Kidney epithelial cell (primary cell): Measurements from ENCODE around the gene F2. TPM values are rescaled to one million over a fixed set of nuclear protein-coding genes. Genes with fewer than 3 reads are reported as not detected.

ENCODE experiments used
- DNase-seq: peaks from one replicate; pipeline ENCODE4 v3.0.0-alpha.2; 2010; ENCODE audit warnings: low read depth
- H3K27me3 ChIP-seq: 2 replicates; pipeline ENCODE4 v1.6.0; 2011; ENCODE audit warnings: low read length; ENCODE audit not compliant: control insufficient read depth, insufficient read depth
- H3K36me3 ChIP-seq: 2 replicates; pipeline ENCODE4 v1.5.1; 2011; ENCODE audit warnings: low read length; ENCODE audit not compliant: control insufficient read depth, insufficient read depth
- H3K4me3 ChIP-seq: 2 replicates; pipeline ENCODE4 v1.5.1; 2011; ENCODE audit warnings: low read depth, mild to moderate bottlenecking, control low read depth, low read length
- total RNA-seq: library from RNA; depleted of rRNA; stranded (reverse); fragments of >200 nt; gene quantifications from 2 replicates; pipeline ENCODE4 v1.2.3, GENCODE V29; 2015
- TF ChIP-seq, protein P1 (sequence below): IDR thresholded peaks from 2 replicates; pipeline ENCODE4 v1.5.1; 2011; ENCODE audit warnings: mild to moderate bottlenecking, moderate library complexity, low read length, control low read depth, inconsistent platforms; ENCODE audit not compliant: insufficient read depth, poor library complexity, severe bottlenecking

F2 gene
- total RNA-seq, 1 donor from 2014 or later: not detected

DNA sequence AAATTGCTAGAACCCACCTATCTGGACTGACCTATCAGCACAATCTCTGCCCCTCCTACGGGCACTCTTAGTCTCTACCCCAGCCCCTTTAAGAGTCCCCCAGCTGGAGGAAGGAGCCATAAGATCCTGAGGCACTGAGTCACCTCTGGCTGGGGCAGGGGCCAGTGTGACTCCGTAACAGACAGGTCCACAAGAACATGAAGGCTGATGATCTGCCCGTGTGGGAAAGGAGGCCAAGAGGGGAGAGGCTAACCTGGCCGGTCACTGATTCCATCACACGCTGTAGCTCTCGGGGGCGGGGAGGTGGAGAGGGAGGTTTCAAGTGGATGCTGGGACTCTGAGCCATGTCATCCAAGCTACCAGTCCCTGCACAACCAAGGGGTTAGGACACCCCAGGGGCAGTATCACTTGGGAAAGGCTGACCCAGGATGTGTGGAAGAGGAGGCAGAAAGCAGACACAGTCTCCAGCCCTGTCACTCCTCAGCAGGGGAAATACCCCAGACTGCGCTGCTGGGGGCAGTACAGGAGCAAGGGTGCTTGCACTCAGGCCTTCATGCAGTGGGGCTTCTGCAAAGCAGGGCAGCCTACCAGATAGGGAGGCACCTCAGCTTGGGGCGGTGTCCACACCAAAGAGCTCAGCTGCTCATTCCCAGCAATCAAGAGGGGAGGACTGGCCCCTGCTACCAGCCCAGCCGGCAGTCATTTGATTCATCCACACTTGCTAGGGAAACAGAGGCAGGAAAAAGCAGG is 40.8 kb upstream of the F2 start:
- Histone ChIP-seq H3K4me3 (no peak overlapping the region), H3K36me3 (peaks cover 4% of the 10 kb centered on the region), H3K27me3 (no peaks in the 10 kb centered on the region)
- TF ChIP-seq, protein P1, sequence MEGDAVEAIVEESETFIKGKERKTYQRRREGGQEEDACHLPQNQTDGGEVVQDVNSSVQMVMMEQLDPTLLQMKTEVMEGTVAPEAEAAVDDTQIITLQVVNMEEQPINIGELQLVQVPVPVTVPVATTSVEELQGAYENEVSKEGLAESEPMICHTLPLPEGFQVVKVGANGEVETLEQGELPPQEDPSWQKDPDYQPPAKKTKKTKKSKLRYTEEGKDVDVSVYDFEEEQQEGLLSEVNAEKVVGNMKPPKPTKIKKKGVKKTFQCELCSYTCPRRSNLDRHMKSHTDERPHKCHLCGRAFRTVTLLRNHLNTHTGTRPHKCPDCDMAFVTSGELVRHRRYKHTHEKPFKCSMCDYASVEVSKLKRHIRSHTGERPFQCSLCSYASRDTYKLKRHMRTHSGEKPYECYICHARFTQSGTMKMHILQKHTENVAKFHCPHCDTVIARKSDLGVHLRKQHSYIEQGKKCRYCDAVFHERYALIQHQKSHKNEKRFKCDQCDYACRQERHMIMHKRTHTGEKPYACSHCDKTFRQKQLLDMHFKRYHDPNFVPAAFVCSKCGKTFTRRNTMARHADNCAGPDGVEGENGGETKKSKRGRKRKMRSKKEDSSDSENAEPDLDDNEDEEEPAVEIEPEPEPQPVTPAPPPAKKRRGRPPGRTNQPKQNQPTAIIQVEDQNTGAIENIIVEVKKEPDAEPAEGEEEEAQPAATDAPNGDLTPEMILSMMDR: no peak
- no peak for DNase-seq

DNA sequence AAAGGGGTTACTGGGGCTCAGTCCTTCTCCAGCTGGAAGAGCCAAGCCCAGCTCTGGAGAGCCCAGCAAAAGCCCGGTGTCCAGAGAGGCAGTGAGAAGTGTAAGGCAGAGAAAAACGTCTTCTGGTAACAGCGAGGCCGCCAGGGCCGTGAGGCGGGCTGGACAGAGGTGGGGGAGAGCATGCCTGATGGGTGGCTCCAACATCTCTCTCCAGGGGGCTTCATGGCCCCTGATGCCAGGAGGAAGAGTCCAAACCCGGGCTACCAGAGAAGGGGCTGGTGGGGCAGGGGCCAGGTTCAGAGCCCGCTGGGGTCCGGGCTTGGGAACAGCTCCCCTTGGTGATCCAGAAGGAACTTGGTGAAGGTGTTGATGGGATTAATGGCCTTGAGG is 40.3 kb upstream of the F2 start:
- DNase-seq: no peak
- H3K27me3 ChIP-seq: no peaks in the 10 kb centered on the region
- TF ChIP-seq, protein P1: no peak
- no peak overlapping the region for H3K4me3 ChIP-seq
- peaks cover 4% of the 10 kb centered on the region for H3K36me3 ChIP-seq

DNA sequence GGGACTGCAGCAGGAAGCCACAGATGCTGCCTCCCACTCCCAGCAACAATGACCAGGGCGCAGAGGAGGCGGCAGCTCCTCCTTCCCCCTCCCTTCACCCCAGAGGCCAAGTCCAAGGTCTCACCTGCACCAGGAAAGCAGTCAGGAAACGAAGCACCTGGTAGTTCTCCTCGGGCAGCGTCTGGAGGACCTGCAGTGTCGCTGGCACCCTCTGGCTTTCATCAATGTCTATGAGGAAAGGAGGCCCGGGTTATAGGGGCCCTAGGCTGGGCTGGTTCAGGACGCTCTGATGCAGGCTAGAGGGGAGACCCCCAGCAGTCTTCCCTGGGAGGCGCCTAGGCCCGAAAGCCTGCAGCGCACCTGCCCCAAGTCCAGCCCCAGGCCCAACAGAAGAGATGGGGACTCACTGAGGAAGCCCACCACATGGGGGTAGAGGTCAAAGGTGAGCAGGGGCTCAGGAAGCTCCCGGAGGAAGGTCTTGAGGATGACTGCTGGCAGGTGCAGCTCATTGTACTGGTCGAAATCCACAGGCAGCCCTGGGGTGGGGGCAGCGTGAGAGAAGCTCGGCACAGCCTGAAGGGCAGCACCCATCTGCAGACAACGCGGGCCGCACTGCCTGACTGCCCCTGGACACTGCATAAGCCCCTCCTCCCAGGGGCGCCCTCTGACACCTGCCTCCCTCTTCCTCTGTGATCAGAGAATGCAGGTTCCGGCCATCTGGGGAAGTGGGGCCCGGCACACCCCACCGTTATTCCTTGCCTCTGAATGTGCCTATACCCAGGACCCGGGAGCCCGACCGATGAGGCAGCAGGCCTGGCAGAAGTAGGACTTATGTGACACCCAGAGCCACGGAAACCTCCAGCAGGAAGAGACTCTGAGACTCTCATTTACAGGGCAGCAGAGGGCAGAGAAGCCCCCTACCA is 39.5 kb upstream of the F2 start:
- TF ChIP-seq, protein P1: no peak
- Histone ChIP-seq H3K27me3 (no peaks in the 10 kb centered on the region), H3K4me3 (no peak overlapping the region), H3K36me3 (peaks cover 4% of the 10 kb centered on the region)
- DNase-seq: no peak

DNA sequence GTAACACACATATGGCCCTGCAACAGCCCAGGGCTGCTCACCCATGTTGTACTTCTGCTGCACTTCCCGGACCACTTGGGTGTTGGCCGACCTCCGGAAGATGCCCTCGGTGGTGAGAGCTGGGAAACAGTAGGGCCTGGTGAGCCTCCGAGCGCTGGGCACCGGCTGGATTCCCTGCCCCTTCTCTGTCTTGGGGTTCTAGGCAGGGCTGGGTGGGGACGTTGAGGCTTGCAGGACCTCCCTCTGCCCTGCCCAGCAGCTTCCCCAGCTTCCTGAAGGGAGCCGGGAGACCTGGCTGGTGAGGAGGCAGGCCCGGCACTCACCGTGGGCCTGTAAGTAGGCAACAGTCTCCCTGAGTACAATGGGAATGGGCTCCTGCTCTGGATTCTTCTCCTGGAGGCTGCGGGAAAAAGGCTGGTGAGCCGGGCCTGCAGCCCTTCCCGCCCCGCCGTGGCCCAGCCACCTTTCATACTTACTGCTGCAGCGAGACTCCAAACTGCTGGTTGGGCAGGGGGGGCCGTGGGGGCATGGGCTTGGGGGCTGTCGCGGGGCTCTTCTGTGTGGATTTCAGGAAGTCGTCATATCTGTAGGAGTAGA is 38.8 kb upstream of the F2 start:
- Histone ChIP-seq H3K27me3 (no peaks in the 10 kb centered on the region), H3K36me3 (peaks cover 4% of the 10 kb centered on the region), H3K4me3 (no peak overlapping the region)
- DNase-seq: no peak
- TF ChIP-seq, protein P1: no peak

GRCh38 chr11:46680815-46681214 is 38.2 kb upstream of the F2 start:
- peaks cover 4% of the 10 kb centered on the region for H3K36me3 ChIP-seq
- TF ChIP-seq, protein P1: no peak
- no peaks in the 10 kb centered on the region for H3K27me3 ChIP-seq
- DNase-seq: no peak
- H3K4me3 ChIP-seq: no peak overlapping the region
